Activated T-cell treated with anti-CD3 and anti-CD28 coated beads, Interleukin-2, amount 50 U/mL, for 4 hours (primary cell): ENCODE measurements around the gene EGF. TPM values are rescaled to one million over a fixed set of nuclear protein-coding genes. Genes with fewer than 3 reads are reported as not detected.

ENCODE experiments used
- ATAC-seq, 2 donors: fragments of 200-7000 bp; cut with Tn5 transposase; one replicate each; pipeline ENCODE4 v1.10.0; 2021
- DNase-seq: peaks from one replicate; pipeline ENCODE4 v3.0.0-alpha.2; 2020
- H3K27me3 Mint-ChIP-seq: one replicate; pipeline ENCODE4 v1.8.0; 2021; ENCODE audit warnings: low read depth, mixed read lengths
- H3K36me3 Mint-ChIP-seq: one replicate; pipeline ENCODE4 v1.8.0; 2022; ENCODE audit warnings: mixed read lengths; ENCODE audit not compliant: insufficient read depth
- H3K4me1 Mint-ChIP-seq: one replicate; pipeline ENCODE4 v1.8.0; 2021; ENCODE audit warnings: low read depth, mixed read lengths
- H3K4me3 Mint-ChIP-seq: one replicate; pipeline ENCODE4 v1.8.0; 2021; ENCODE audit warnings: mild to moderate bottlenecking, moderate library complexity, mixed read lengths
- H3K9me3 Mint-ChIP-seq: one replicate; pipeline ENCODE4 v1.8.0; 2021; ENCODE audit warnings: mixed read lengths
- total RNA-seq, 3 donors: library from RNA; stranded (reverse); gene quantifications; one replicate each; pipeline ENCODE4 v1.2.1, GENCODE V29; 2021

EGF gene
- total RNA-seq, 3 donors from 2014 or later: 0.16 to 0.49 (median 0.48) TPM

DNA sequence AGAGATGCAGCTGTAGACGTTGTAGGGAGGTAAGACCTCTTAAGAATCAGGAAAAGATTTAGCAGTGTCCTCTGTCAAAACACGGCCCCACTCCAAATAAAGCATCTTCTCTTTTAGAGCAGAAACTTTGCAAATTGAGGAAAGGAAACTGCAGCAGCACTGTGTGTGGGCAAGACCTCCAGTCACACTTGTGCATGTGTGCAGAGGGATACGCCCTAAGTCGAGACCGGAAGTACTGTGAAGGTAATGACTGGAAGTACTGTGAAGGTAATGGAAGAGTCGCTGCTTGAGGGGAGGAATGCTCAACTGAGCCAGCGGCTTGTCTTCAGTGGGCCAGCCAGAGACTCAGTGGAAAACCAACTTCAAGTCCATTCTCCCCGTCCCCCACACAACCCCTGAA is 46.5 kb downstream of the EGF start:
- H3K4me1 Mint-ChIP-seq: no peaks in the 10 kb centered on the region
- H3K36me3 Mint-ChIP-seq: no peaks in the 10 kb centered on the region
- DNase-seq (no peak), ATAC-seq (no peak)
- no peak overlapping the region for H3K4me3 Mint-ChIP-seq
- peaks cover 18% of the 10 kb centered on the region for H3K27me3 Mint-ChIP-seq
- H3K9me3 Mint-ChIP-seq: no peaks in the 10 kb centered on the region

- H3K9me3 Mint-ChIP-seq: no peaks in the 10 kb centered on the region
- no peaks in the 10 kb centered on the region for H3K36me3 Mint-ChIP-seq
- no peak overlapping the region for H3K4me3 Mint-ChIP-seq
- DNase-seq (no peak), ATAC-seq (no peak)
- H3K4me1 Mint-ChIP-seq: no peaks in the 10 kb centered on the region
- peaks cover 24% of the 10 kb centered on the region for H3K27me3 Mint-ChIP-seq
Observed at GRCh38 chr4:109962401-109962800, 49.7 kb downstream of the EGF start.

DNA sequence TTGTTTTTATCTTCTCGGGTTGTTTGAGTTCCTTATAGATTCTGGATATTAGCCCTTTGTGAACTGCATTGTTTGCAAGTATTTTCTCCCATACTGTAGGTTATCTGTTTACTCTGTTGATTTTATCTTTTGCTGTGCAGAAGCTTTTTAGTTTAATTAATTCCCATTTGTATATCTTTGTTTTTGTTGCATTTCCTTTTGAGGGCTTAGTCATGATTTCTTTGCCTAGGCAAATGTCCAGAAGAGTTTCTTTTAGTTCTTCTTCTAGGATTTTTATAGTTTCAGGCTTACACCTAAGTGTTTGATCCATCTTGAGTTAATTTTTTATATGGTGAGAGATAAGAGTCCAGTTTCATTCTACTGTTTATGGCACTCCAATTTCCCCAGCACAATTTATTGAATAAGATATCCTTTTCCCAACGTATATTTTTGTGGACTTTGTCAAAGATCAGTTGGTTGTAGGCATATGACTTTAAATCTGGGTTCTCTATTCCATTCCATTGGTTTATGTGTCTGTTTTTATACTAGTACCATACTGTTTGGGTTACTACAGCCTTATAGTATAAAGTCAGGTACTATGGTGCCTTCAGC is 54.3 kb downstream of the EGF start:
- Mint-ChIP-seq H3K4me3 (no peak overlapping the region), H3K36me3 (no peaks in the 10 kb centered on the region), H3K27me3 (peaks cover 21% of the 10 kb centered on the region), H3K9me3 (no peaks in the 10 kb centered on the region), H3K4me1 (peaks cover 8% of the 10 kb centered on the region)
- no peak for DNase-seq
- ATAC-seq: no peak

GRCh38 chr4:109967798-109968520 is 55.3 kb downstream of the EGF start:
- DNase-seq (no peak), ATAC-seq (peak; percentile 87 to 91)
- H3K4me1 Mint-ChIP-seq: peaks cover 8% of the 10 kb centered on the region
- no peaks in the 10 kb centered on the region for H3K36me3 Mint-ChIP-seq
- peaks cover 15% of the 10 kb centered on the region for H3K27me3 Mint-ChIP-seq
- H3K4me3 Mint-ChIP-seq: no peak overlapping the region
- no peaks in the 10 kb centered on the region for H3K9me3 Mint-ChIP-seq

DNA sequence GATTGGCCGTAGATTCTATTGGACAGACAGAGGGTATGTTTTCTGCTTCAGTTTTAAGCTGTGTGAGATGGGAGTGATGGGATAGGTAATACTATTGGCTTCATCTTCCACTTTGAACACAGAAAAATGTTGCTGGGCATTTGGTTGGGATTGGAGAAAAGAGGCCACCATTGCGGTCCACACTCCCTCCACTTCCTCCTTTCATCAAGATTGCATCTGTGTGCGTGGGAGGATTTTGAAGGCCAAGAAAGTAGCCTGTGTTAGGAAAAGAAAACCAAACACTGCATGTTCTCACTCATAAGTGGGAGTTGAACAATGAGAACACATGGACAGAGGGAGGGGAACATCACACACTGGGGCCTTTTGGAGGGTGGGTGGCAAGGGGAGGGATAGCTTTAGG is 56.4 kb downstream of the EGF start:
- Mint-ChIP-seq H3K36me3 (no peaks in the 10 kb centered on the region), H3K4me3 (no peak overlapping the region), H3K9me3 (no peaks in the 10 kb centered on the region), H3K4me1 (peaks cover 8% of the 10 kb centered on the region), H3K27me3 (peaks cover 18% of the 10 kb centered on the region)
- ATAC-seq: no peak
- no peak for DNase-seq

DNA sequence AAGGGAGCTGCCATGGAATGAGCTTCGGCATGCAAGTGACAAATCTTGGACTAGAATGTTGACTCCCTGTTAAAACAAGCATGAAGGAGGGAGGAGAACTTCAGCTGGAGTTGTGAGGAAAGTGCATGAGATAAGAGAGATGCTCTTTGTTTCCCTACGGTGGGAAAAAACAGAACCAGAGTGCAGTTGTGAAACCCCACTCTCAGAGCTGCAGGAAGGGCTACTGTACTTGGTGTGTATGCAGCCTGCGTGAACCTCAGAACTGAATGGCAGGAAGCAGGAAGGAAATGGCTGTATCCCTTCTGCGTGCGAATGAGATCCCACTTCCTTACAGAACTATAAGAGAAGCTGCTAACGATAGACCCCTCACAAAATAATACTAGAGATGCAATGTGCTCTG is 57.2 kb downstream of the EGF start:
- Mint-ChIP-seq H3K4me1 (peaks cover 8% of the 10 kb centered on the region), H3K4me3 (no peak overlapping the region), H3K36me3 (no peaks in the 10 kb centered on the region), H3K9me3 (no peaks in the 10 kb centered on the region), H3K27me3 (peaks cover 18% of the 10 kb centered on the region)
- DNase-seq: no peak
- ATAC-seq: no peak

DNA sequence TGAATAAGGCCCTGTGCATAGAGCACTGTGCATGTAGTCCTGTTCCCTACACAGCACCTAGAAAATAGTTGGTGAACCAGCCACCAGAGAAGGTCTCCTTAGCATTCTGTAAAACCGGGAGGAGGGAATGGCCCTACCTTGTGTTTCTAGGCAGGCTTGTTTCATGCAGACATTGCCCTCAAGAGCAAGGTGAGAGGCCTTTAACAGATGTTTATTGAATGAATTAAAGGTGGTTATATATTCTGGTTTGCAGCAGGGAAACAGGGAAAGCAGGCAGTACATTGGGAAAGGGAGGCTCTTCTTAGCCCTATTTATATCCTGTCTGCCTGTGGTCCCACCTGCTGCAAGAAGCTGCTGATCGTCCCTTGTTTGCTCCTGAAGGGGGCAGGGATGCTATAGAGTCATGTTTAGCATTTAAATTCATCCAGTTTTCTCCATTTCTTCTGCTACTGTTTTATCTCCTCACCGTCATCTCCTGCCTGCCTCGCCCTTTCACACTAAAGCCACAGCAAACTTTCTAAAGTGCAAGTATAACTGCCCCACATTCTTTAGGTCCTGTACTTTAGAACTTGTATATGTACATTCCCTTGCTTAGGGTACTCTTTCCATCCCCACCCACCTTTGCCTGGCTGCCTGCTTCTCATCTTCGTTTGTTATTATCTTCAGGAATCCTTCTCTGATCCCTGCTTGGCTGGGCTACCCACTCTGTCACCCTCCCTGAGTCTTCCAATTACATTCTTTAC is 60.3 kb downstream of the EGF start:
- Mint-ChIP-seq H3K27me3 (peaks cover 15% of the 10 kb centered on the region), H3K4me3 (no peak overlapping the region), H3K36me3 (no peaks in the 10 kb centered on the region), H3K4me1 (peaks cover 8% of the 10 kb centered on the region), H3K9me3 (no peaks in the 10 kb centered on the region)
- DNase-seq (no peak), ATAC-seq (no peak)

DNA sequence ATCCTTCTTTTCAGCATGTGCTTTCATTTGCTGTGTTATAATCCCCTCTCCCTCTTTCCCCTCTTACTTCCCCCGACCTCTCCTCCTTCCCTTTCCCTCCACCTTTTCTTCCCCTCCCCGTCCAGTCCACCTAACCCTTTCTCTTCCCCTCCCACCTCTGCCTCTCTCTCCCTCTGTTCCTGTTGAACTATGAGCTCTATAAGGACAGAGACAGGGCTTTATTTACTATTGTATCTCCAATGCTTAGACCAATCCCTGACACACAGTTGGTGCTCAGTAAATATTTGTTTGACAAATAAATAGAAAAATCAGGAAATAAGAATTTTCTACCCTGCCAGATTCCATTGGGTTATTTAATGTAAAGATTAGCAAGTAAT is 60.8 kb downstream of the EGF start:
- H3K36me3 Mint-ChIP-seq: no peaks in the 10 kb centered on the region
- DNase-seq (no peak), ATAC-seq (no peak)
- H3K4me1 Mint-ChIP-seq: peaks cover 8% of the 10 kb centered on the region
- H3K27me3 Mint-ChIP-seq: peaks cover 19% of the 10 kb centered on the region
- no peaks in the 10 kb centered on the region for H3K9me3 Mint-ChIP-seq
- H3K4me3 Mint-ChIP-seq: no peak overlapping the region

- H3K9me3 Mint-ChIP-seq: no peaks in the 10 kb centered on the region
Observed at GRCh38 chr4:109976189-109976588, 63.5 kb downstream of the EGF start.

GRCh38 chr4:109977854-109978501 is 65.3 kb downstream of the EGF start:
- Mint-ChIP-seq H3K9me3 (no peaks in the 10 kb centered on the region), H3K27me3 (peaks cover 29% of the 10 kb centered on the region), H3K4me3 (no peak overlapping the region), H3K4me1 (no peaks in the 10 kb centered on the region), H3K36me3 (no peaks in the 10 kb centered on the region)
- ATAC-seq (no peak), DNase-seq (no peak)

More at GRCh38 chr4:109976189-109976588, 63.5 kb downstream of the EGF start:
- no peaks in the 10 kb centered on the region for H3K4me1 Mint-ChIP-seq
- H3K36me3 Mint-ChIP-seq: no peaks in the 10 kb centered on the region
- peaks cover 28% of the 10 kb centered on the region for H3K27me3 Mint-ChIP-seq
- ATAC-seq (no peak), DNase-seq (no peak)
- no peak overlapping the region for H3K4me3 Mint-ChIP-seq

- H3K4me3 Mint-ChIP-seq: no peak overlapping the region
- DNase-seq (no peak), ATAC-seq (no peak)
- H3K27me3 Mint-ChIP-seq: peaks cover 24% of the 10 kb centered on the region
- no peaks in the 10 kb centered on the region for H3K9me3 Mint-ChIP-seq
- no peaks in the 10 kb centered on the region for H3K36me3 Mint-ChIP-seq
- no peaks in the 10 kb centered on the region for H3K4me1 Mint-ChIP-seq
Observed at GRCh38 chr4:109978704-109979454, 66.2 kb downstream of the EGF start.

DNA sequence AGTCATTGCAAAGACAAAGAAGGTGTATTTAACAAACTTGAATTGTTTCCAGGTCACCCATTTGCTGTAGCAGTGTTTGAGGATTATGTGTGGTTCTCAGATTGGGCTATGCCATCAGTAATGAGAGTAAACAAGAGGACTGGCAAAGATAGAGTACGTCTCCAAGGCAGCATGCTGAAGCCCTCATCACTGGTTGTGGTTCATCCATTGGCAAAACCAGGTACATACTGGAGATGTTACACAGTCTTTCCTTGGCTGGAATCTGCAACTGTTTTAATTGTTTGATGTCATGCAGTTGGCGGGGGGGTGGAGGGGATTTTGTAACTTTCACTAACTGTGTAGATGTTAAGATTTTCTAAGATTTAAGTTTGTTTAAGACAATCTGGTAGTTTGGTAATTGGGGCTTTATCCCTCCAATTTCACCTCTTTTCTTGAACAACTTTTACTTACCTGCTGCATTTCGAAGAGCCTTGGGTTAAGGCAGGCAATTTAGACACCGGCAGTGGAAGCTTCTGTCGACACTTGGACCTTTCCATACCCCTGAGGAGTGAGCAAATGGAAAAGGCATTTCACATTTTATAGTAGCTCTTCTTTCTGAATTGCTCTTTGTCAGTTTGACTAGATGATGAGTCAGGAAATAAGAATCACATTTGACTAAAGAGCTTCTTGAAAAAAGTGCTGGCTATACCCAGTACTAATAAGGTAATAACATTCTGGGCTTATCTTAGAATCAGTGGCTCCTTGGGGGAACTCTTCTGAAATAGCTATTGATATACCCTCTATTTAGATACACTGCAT is 67.4 kb downstream of the EGF start:
- peaks cover 20% of the 10 kb centered on the region for H3K27me3 Mint-ChIP-seq
- H3K4me3 Mint-ChIP-seq: no peak overlapping the region
- no peak for DNase-seq
- ATAC-seq: peak in 1 of 2 donors; percentile 27
- H3K4me1 Mint-ChIP-seq: no peaks in the 10 kb centered on the region
- H3K36me3 Mint-ChIP-seq: no peaks in the 10 kb centered on the region
- no peaks in the 10 kb centered on the region for H3K9me3 Mint-ChIP-seq

DNA sequence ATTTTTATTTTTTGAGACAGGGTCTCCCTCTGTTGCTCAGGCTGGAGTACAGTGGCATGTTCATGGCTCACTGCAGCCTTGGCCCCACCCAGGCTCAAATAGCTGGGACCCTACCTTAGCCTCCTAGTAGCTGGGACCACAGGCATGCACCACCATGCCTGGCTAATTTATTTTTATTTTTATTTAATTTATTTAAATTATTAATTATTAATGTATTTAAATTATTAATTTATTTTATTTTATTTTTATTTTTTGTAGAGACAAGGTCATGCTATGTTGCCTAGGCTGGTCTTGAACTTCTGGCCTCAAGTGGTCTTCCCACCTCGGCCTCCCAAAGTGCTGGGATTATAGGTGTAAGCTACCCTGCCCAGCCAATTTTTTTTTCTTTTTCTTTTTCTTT is 69.3 kb downstream of the EGF start:
- ATAC-seq (no peak), DNase-seq (no peak)
- peaks cover 20% of the 10 kb centered on the region for H3K27me3 Mint-ChIP-seq
- no peak overlapping the region for H3K4me3 Mint-ChIP-seq
- H3K36me3 Mint-ChIP-seq: no peaks in the 10 kb centered on the region
- H3K9me3 Mint-ChIP-seq: no peaks in the 10 kb centered on the region
- no peaks in the 10 kb centered on the region for H3K4me1 Mint-ChIP-seq
